ENCODE data around the gene NHP2. TPM values are rescaled to one million over a fixed set of nuclear protein-coding genes. Genes with fewer than 3 reads are reported as not detected.

NHP2 gene
- total and polyA plus RNA-seq, 9 of the 15 experiments (the other 6 are each of a cell fraction or from before 2014, with no cell fraction given): 52.8 to 622 (median 144) TPM

DNA sequence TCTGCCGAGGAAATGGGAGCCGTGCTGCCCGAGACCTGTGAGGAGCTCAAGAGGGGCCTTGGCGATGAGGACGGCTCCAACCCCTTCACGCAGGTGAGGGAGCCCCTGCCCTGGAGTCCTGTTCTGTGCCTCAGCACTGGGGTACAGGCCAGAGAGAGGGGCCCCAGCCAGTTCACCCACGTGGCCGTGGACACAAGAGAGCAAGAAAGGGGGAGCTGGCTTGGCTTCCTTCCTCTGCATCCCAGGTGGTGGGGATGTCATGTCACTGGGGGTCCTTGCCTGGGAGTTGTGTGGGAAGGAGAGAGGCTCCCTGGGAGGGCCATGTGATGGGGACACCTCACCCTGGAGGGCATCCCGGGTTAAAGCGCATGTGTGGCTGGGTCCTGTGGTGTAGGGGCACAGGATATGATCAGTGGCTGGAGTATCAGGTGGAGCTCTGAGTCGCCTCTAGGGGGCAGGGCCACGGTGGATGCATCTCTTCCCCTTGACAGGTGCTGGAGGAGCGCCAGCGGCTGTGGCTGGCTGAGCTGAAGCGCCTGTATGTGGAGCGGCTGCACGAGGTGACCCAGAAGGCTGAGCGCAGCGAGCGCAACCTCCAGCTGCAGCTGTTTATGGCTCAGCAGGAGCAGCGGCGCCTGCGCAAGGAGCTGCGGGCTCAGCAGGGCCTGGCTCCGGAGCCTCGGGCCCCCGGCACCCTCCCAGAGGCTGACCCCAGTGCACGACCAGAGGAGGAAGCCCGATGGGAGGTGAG is 32.9 kb downstream of the NHP2 start (continued):
- TF ChIP-seq, protein P1, sequence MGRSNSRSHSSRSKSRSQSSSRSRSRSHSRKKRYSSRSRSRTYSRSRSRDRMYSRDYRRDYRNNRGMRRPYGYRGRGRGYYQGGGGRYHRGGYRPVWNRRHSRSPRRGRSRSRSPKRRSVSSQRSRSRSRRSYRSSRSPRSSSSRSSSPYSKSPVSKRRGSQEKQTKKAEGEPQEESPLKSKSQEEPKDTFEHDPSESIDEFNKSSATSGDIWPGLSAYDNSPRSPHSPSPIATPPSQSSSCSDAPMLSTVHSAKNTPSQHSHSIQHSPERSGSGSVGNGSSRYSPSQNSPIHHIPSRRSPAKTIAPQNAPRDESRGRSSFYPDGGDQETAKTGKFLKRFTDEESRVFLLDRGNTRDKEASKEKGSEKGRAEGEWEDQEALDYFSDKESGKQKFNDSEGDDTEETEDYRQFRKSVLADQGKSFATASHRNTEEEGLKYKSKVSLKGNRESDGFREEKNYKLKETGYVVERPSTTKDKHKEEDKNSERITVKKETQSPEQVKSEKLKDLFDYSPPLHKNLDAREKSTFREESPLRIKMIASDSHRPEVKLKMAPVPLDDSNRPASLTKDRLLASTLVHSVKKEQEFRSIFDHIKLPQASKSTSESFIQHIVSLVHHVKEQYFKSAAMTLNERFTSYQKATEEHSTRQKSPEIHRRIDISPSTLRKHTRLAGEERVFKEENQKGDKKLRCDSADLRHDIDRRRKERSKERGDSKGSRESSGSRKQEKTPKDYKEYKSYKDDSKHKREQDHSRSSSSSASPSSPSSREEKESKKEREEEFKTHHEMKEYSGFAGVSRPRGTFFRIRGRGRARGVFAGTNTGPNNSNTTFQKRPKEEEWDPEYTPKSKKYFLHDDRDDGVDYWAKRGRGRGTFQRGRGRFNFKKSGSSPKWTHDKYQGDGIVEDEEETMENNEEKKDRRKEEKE (IDR thresholded peaks at IDR 0.05; ENCODE audit: borderline replicate concordance in 1 of 2, control insufficient read depth in 1 of 2, low read depth in 2 of 2, low read length in 1 of 2): no peak
- TF ChIP-seq NFE2L1 (tag; IDR thresholded peaks at IDR 0.05; ENCODE audit: borderline replicate concordance, low read depth): no peak
- TF ChIP-seq, protein P2, sequence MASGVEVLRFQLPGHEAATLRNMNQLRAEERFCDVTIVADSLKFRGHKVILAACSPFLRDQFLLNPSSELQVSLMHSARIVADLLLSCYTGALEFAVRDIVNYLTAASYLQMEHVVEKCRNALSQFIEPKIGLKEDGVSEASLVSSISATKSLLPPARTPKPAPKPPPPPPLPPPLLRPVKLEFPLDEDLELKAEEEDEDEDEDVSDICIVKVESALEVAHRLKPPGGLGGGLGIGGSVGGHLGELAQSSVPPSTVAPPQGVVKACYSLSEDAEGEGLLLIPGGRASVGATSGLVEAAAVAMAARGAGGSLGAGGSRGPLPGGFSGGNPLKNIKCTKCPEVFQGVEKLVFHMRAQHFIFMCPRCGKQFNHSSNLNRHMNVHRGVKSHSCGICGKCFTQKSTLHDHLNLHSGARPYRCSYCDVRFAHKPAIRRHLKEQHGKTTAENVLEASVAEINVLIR (CRISPR knock-in tag; IDR thresholded peaks at IDR 0.05): no peak
- no peak for TF ChIP-seq TAF1 (IDR thresholded peaks at IDR 0.05; ENCODE audit: control insufficient read depth, extremely low read depth, insufficient read depth, low read length, severe bottlenecking)
- TF ChIP-seq RNF2 (IDR thresholded peaks at IDR 0.05): 0 out of 2 replicates have a peak, but pooled peaks have one; percentile 32
- TF ChIP-seq KDM5B (IDR thresholded peaks at IDR 0.05; ENCODE audit: insufficient replicate concordance, low read depth, low read length): peak; percentile 37
- no peak for TF ChIP-seq ARID2 (IDR thresholded peaks at IDR 0.05)
- TF ChIP-seq, protein P3, sequence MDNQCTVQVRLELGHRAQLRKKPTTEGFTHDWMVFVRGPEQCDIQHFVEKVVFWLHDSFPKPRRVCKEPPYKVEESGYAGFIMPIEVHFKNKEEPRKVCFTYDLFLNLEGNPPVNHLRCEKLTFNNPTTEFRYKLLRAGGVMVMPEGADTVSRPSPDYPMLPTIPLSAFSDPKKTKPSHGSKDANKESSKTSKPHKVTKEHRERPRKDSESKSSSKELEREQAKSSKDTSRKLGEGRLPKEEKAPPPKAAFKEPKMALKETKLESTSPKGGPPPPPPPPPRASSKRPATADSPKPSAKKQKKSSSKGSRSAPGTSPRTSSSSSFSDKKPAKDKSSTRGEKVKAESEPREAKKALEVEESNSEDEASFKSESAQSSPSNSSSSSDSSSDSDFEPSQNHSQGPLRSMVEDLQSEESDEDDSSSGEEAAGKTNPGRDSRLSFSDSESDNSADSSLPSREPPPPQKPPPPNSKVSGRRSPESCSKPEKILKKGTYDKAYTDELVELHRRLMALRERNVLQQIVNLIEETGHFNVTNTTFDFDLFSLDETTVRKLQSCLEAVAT (IDR thresholded peaks at IDR 0.05): no peak
- no peak; the same call in 1 of the 2 replicates for TF ChIP-seq SMAD4 (CRISPR knock-in tag; conservative IDR thresholded peaks at IDR 0.05)
- TF ChIP-seq NFIC (IDR thresholded peaks at IDR 0.05): peak; percentile 97
- no peak for TF ChIP-seq BACH1 (tag; IDR thresholded peaks at IDR 0.05)
- TF ChIP-seq ZC3H11A (IDR thresholded peaks at IDR 0.05; ENCODE audit: low read depth, low read length): no peak
- TF ChIP-seq CREM (IDR thresholded peaks at IDR 0.05; ENCODE audit: low read depth): peak; percentile 49; the same call in 1 of the 2 replicates
- TF ChIP-seq ZNF778 (CRISPR knock-in tag; IDR thresholded peaks at IDR 0.05): no peak
- peak in 1 of 2 experiments; percentile 72; a peak in 1 of 4 replicates for TF ChIP-seq HDAC1 (IDR thresholded peaks at IDR 0.05)
- TF ChIP-seq U2AF1 (optimal IDR thresholded peaks at IDR 0.05; ENCODE audit: low read depth, low read length): no peak
- no peak for TF ChIP-seq FIP1L1 (IDR thresholded peaks at IDR 0.05; ENCODE audit: low read depth, low read length, poor library complexity, severe bottlenecking)
- TF ChIP-seq, protein P4, sequence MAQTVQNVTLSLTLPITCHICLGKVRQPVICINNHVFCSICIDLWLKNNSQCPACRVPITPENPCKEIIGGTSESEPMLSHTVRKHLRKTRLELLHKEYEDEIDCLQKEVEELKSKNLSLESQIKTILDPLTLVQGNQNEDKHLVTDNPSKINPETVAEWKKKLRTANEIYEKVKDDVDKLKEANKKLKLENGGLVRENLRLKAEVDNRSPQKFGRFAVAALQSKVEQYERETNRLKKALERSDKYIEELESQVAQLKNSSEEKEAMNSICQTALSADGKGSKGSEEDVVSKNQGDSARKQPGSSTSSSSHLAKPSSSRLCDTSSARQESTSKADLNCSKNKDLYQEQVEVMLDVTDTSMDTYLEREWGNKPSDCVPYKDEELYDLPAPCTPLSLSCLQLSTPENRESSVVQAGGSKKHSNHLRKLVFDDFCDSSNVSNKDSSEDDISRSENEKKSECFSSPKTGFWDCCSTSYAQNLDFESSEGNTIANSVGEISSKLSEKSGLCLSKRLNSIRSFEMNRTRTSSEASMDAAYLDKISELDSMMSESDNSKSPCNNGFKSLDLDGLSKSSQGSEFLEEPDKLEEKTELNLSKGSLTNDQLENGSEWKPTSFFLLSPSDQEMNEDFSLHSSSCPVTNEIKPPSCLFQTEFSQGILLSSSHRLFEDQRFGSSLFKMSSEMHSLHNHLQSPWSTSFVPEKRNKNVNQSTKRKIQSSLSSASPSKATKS (CRISPR knock-in tag; IDR thresholded peaks at IDR 0.05): no peak
- TF ChIP-seq ZBTB8A (IDR thresholded peaks at IDR 0.05; ENCODE audit: partially characterized antibody): no peak
- no peak for TF ChIP-seq KLF1 (tag; IDR thresholded peaks at IDR 0.05)

Measured in K562 (cell line).